Effector memory CD4-positive, alpha-beta T cell (primary cell): Measurements from ENCODE around the gene ATRNL1.

Source experiments
- DNase-seq, 3 donors: peaks; one replicate each; pipeline ENCODE4 v3.0.0-alpha.2; 2020
- H3K27ac ChIP-seq: 2 replicates; pipeline ENCODE4 v1.7.0; 2013; ENCODE audit warnings: mild to moderate bottlenecking, low read length, moderate library complexity; ENCODE audit not compliant: insufficient read depth, poor library complexity, severe bottlenecking
- H3K27me3 ChIP-seq: replicated peaks from 2 replicates; pipeline ENCODE4 v1.7.0; 2013; ENCODE audit warnings: mild to moderate bottlenecking, low read length; ENCODE audit not compliant: insufficient read depth, control insufficient read depth, poor library complexity, severe bottlenecking
- H3K36me3 ChIP-seq: 2 replicates; pipeline ENCODE4 v1.7.0; 2013; ENCODE audit warnings: mild to moderate bottlenecking, low read length, moderate library complexity; ENCODE audit not compliant: control insufficient read depth, insufficient read depth
- H3K4me1 ChIP-seq: 2 replicates; pipeline ENCODE4 v1.7.0; 2013; ENCODE audit warnings: low read length, mild to moderate bottlenecking; ENCODE audit not compliant: control insufficient read depth, insufficient read depth, poor library complexity, severe bottlenecking
- H3K4me3 ChIP-seq: 2 replicates; pipeline ENCODE4 v1.7.0; 2013; ENCODE audit warnings: low read length, low read depth, mild to moderate bottlenecking; ENCODE audit not compliant: insufficient read depth, poor library complexity, severe bottlenecking
- H3K9me3 ChIP-seq: 2 replicates; pipeline ENCODE4 v1.7.0; 2013; ENCODE audit warnings: mild to moderate bottlenecking, low read length, moderate library complexity; ENCODE audit not compliant: control insufficient read depth

The ATRNL1 gene

DNA sequence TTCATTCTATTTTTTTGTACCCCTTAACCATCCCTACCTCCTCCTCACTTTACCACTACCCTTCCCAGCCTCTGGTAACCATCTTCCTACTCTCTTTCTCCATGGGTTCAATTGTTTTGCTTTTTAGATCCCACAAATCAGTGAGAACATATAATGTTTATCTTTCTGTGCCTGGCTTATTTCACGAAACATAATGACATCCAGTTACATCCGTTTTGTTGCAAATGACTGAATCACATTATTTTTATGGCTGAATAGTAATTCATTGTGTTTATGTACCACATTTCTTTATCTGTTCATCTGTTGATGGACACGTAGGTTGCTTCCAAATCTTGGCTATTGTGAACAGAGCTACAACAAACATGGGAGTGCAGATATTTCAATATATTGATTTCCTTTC lies 24.1 kb downstream of the ATRNL1 start:
- H3K27me3 ChIP-seq, result no peaks in the 10 kb centered on the region
- H3K36me3 ChIP-seq, result no peaks in the 10 kb centered on the region
- H3K4me3 ChIP-seq, result no peak overlapping the region
- no peaks in the 10 kb centered on the region for H3K4me1 ChIP-seq
- no peak for DNase-seq
- H3K27ac ChIP-seq, result no peak overlapping the region
- no peaks in the 10 kb centered on the region for H3K9me3 ChIP-seq

DNA sequence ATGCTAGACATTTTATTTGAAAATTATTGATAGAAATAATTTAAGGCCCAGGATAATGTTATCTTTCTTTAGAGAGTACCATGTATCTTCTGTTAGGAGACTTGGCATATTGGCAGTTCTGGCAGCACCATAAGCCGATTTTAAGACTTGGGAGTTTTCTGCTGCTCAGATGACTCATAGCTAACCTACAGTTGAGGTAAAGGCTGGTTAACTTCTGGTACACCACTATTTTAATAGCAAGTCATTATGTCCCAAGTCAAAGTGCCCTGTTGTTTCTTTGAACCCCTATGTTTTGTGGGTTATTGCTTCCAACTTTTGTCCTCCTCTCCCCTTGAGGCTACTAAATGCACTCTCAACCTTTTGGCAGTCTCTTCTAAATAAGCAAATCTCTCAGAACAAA lies 25.2 kb downstream of the ATRNL1 start:
- H3K36me3 ChIP-seq, result no peaks in the 10 kb centered on the region
- no peaks in the 10 kb centered on the region for H3K4me1 ChIP-seq
- no peak overlapping the region for H3K4me3 ChIP-seq
- no peaks in the 10 kb centered on the region for H3K27me3 ChIP-seq
- no peak overlapping the region for H3K27ac ChIP-seq
- DNase-seq, result no peak
- H3K9me3 ChIP-seq, result no peaks in the 10 kb centered on the region

DNA sequence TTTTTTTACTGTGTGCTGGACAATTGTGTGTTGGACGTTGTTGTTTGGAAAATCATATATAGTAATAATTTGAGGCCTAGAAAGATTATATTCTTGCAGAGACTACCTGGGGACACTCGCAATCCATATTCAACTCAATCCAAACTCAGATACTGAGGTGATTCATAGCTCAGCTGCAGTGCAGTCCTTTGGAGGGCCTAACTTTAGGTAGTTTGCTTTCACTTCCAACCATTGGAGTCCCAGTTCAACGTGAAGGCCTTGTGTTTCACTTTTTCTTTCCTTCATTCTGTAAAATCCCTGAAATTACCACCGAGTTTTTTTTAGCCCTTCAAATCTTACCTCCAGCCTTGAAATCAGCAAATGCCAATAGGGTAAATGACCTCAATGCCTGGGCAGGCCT lies 32.3 kb downstream of the ATRNL1 start:
- no peak for DNase-seq
- Histone ChIP-seq H3K4me3 (no peak overlapping the region), H3K4me1 (no peaks in the 10 kb centered on the region), H3K36me3 (no peaks in the 10 kb centered on the region), H3K9me3 (no peaks in the 10 kb centered on the region), H3K27ac (no peak overlapping the region), H3K27me3 (no peaks in the 10 kb centered on the region)

DNA sequence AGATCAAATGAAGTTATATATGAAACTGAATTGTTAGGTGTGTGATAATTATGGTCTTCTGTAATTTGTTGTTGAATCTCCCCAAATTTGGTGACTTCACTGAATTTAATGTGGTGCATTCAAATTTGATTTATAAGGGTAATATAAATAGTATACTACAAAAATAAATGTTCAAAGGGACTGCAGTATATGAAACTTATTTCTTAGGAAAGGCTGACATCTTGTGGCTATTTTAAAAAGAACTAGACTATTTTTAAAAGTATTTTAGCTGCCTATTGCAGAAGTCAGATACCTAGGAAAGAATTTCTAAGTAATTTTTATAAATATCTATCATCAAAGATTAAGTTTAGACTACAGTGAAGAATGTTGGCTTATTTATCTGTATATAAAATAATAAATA lies 36.6 kb downstream of the ATRNL1 start:
- H3K9me3 ChIP-seq, result no peaks in the 10 kb centered on the region
- no peak overlapping the region for H3K27ac ChIP-seq
- H3K4me1 ChIP-seq, result no peaks in the 10 kb centered on the region
- H3K4me3 ChIP-seq, result no peak overlapping the region
- H3K36me3 ChIP-seq, result no peaks in the 10 kb centered on the region
- H3K27me3 ChIP-seq, result no peaks in the 10 kb centered on the region
- DNase-seq, result no peak

DNA sequence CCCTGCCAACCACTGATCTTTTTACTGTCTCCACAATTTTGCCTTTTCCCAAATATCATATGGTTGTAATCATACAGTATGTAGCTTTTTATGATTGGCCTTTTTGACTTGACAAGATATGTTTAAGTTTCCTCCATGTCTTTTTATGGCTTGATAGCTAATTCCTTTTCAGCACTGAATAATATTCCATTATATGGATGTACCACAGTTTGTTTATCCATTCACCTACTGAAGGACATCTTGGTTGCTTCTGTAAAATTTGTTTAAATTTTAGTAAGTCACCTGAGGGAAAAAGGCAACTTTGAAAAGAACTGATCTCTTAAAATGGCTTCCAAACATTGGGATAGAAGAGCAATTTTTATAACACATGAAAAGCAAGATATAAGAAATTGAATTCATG lies 43.5 kb downstream of the ATRNL1 start:
- Histone ChIP-seq H3K27me3 (no peaks in the 10 kb centered on the region), H3K36me3 (no peaks in the 10 kb centered on the region), H3K4me1 (no peaks in the 10 kb centered on the region), H3K27ac (no peak overlapping the region), H3K9me3 (no peaks in the 10 kb centered on the region), H3K4me3 (no peak overlapping the region)
- DNase-seq, result no peak

DNA sequence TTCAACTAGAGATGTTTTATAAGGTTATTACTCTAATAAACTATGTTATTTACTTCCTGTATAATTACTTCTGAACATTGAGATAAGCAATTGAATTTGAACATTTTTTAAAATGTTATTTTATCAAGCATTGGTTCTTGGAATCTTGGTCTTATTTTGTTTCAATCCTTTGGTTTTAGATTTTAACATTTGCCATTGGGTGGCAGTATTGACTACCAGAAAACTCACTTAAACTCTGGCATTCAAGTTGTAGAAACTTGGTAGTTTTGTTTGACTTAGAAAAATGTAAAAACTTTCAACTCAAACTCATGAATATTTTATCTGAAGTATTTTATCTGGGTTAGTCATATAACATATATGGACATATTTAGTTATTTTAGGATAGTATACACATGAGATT lies 48.1 kb downstream of the ATRNL1 start:
- DNase-seq, result no peak
- H3K27ac ChIP-seq, result no peak overlapping the region
- no peak overlapping the region for H3K4me3 ChIP-seq
- no peaks in the 10 kb centered on the region for H3K27me3 ChIP-seq
- H3K4me1 ChIP-seq, result no peaks in the 10 kb centered on the region
- no peaks in the 10 kb centered on the region for H3K9me3 ChIP-seq
- H3K36me3 ChIP-seq, result no peaks in the 10 kb centered on the region

DNA sequence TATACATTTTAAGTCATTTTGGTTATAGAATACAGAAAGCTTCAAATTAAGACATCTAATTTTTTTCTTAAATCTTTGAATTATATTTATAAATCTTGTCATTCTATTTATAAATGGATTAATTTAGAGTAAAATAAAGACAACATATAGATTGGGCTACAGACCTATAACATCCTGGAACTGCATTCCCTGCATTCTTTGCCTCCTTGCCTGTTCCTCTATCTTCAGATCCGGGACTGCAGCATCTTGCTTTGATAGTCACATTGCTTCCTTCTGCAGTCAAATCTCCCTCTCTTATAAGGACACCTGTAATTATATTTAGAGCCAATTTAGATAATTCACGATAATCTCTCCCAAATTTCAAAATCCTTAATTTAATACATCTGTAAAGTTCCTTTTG lies 64.2 kb downstream of the ATRNL1 start:
- Histone ChIP-seq H3K4me3 (no peak overlapping the region), H3K4me1 (no peaks in the 10 kb centered on the region), H3K27me3 (no peaks in the 10 kb centered on the region), H3K36me3 (no peaks in the 10 kb centered on the region), H3K9me3 (no peaks in the 10 kb centered on the region), H3K27ac (no peak overlapping the region)
- DNase-seq, result no peak

DNA sequence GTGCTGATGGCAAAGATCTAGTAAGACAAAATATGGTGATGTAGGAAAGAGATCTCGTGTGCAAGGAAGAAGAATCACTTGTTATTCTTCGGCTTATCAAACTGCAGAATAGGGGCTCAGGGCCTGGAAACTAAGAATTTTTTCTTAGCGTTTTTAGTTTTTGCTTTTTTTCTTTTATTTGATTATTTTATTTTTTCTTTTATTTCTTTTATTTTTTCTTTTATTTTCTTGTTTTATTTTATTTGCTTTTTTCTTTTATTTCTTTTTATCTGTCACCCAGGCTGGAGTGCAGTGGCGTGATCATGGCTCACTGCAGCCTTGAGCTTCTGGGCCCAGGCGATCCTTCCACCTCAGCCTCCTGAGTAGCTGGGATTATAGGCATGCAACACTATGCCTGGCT lies 70.0 kb downstream of the ATRNL1 start:
- H3K36me3 ChIP-seq, result no peaks in the 10 kb centered on the region
- H3K4me3 ChIP-seq, result no peak overlapping the region
- DNase-seq, result no peak
- no peaks in the 10 kb centered on the region for H3K9me3 ChIP-seq
- no peak overlapping the region for H3K27ac ChIP-seq
- H3K4me1 ChIP-seq, result no peaks in the 10 kb centered on the region
- H3K27me3 ChIP-seq, result no peaks in the 10 kb centered on the region

DNA sequence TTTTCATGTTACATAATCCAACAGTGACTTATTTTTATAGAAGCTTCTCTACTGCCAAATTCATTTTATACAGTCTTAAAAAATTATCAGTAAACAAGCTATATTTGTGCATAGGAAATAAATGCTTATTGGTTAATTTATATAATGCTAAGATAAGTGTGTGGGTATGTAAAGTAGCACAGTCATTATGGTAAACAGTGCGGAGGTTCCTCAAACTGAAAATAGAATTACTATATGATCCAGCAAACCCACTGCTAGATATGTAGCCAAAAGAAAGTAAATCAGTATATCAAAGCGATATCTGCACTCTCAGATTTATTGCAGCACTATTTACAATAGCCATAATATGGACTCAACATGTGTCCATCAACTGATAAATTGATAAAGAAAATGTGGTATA lies 71.1 kb downstream of the ATRNL1 start:
- no peak overlapping the region for H3K4me3 ChIP-seq

DNA sequence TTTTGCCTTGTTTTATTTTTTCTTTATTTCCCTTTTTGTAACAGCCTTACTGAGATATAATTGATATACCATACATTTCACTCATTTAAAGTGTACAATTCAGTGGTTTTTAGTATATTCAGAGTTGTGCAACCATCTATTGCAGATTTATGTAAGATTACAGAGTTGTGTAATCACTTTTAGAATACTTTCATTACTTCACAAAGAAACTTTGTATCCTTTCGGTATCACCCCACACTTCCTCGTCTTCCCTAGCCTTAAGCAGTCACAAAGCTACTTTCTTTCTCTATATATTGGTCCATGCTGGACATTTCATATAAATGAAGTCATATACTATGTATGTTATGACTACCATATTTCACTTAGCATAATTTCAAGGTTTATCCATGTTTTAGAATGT lies 74.6 kb downstream of the ATRNL1 start:
- Histone ChIP-seq H3K4me1 (no peaks in the 10 kb centered on the region), H3K27me3 (no peaks in the 10 kb centered on the region), H3K36me3 (no peaks in the 10 kb centered on the region), H3K27ac (no peak overlapping the region), H3K9me3 (no peaks in the 10 kb centered on the region), H3K4me3 (no peak overlapping the region)
- no peak for DNase-seq

More for the DNA sequence above, 71.1 kb downstream of the ATRNL1 start:
- Histone ChIP-seq H3K4me1 (no peaks in the 10 kb centered on the region), H3K36me3 (no peaks in the 10 kb centered on the region), H3K27me3 (no peaks in the 10 kb centered on the region), H3K9me3 (no peaks in the 10 kb centered on the region), H3K27ac (no peak overlapping the region)
- DNase-seq, result no peak

DNA sequence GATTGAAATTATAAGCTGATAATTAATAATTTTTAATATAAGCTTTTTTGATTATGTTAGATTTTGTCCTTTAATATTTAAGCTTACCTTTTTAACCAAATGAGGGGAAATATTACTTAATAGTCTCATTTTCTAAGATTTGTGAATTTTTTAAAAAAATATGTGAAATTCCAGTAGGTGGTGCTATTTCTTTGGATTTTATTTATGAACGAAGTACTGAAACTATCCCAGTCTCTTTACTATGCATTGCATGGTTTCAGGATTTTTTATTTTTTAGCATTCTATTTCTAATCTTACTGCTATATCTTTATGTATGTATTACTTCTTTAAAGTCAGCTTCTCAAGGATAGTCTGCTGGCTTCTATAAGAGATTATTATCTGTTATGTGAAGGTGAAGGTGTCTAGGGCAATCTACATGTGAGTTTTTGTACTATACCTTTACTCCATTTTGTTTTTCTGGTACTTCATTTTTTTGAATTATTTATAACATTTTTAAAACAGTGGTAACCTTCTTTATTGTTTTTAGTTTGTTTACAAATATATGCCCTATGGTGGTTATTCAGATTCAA lies 78.3 kb downstream of the ATRNL1 start:
- DNase-seq, result no peak

More for the DNA sequence above, 78.3 kb downstream of the ATRNL1 start:
- no peaks in the 10 kb centered on the region for H3K4me1 ChIP-seq
- no peak overlapping the region for H3K4me3 ChIP-seq
- H3K9me3 ChIP-seq, result no peaks in the 10 kb centered on the region
- no peaks in the 10 kb centered on the region for H3K27me3 ChIP-seq
- H3K36me3 ChIP-seq, result no peaks in the 10 kb centered on the region
- no peak overlapping the region for H3K27ac ChIP-seq
